Panc1 (cell line): ENCODE measurements around the gene SCAANT1.

Experiments
- POLR2AphosphoS5 ChIP-seq: IDR thresholded peaks from 2 replicates; pipeline ENCODE4 v1.6.1; 2012; ENCODE audit warnings: mild to moderate bottlenecking, low read depth, low read length, moderate library complexity
- SIN3A ChIP-seq: IDR thresholded peaks from 2 replicates; pipeline ENCODE4 v1.6.1; 2012; ENCODE audit warnings: low read depth, mild to moderate bottlenecking, low read length, moderate library complexity, borderline replicate concordance; ENCODE audit not compliant: insufficient read depth
- TCF7L2 ChIP-seq: IDR thresholded peaks from 2 replicates; pipeline ENCODE4 v1.6.1; 2011; ENCODE audit warnings: mild to moderate bottlenecking, low read depth, low read length, inconsistent platforms
- TF ChIP-seq, protein P1 (sequence below): fragments of 450-650 bp; IDR thresholded peaks from 2 replicates; pipeline ENCODE4 v1.5.1; 2017; ENCODE audit warnings: mild to moderate bottlenecking
- TF ChIP-seq, protein P2 (sequence below), 2 experiments: IDR thresholded peaks; 2 replicates each; pipeline ENCODE4 v1.6.1; 2011 to 2012; ENCODE audit warnings: low read depth in 2 of 2, control low read depth in 1 of 2, low read length in 1 of 2, mild to moderate bottlenecking in 1 of 2, moderate library complexity in 1 of 2; ENCODE audit not compliant: insufficient read depth in 1 of 2

DNA sequence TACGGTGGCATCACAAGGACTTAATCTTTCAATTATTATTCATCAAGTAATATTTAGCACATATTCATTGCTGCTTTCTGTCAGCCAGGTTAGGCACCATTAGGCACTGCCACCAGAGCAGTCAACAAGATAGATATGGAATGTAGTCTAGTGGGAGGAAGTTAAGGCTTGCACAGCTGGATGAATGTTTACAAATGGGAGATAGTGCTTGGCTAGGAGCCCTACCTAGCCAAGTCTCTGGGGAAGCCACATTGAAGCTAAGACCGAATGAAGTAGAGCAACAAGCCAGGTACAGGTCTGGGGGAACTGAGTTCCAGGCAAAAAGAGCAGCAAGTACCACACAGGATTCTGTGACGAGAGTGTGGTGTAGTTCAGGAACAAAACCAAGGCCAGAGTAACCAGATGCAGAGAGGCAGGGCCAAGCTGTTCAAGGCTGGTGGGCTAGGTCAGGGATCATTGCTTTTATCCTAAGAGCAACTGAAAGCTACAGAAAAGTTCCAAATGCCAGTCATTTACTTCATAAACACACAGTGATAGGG lies 33.4 kb upstream of the SCAANT1 start:
- TF ChIP-seq, protein P1, sequence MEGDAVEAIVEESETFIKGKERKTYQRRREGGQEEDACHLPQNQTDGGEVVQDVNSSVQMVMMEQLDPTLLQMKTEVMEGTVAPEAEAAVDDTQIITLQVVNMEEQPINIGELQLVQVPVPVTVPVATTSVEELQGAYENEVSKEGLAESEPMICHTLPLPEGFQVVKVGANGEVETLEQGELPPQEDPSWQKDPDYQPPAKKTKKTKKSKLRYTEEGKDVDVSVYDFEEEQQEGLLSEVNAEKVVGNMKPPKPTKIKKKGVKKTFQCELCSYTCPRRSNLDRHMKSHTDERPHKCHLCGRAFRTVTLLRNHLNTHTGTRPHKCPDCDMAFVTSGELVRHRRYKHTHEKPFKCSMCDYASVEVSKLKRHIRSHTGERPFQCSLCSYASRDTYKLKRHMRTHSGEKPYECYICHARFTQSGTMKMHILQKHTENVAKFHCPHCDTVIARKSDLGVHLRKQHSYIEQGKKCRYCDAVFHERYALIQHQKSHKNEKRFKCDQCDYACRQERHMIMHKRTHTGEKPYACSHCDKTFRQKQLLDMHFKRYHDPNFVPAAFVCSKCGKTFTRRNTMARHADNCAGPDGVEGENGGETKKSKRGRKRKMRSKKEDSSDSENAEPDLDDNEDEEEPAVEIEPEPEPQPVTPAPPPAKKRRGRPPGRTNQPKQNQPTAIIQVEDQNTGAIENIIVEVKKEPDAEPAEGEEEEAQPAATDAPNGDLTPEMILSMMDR, result no peak
- TF ChIP-seq POLR2AphosphoS5 (no peak), TCF7L2 (no peak), SIN3A (no peak)
- TF ChIP-seq, protein P2, sequence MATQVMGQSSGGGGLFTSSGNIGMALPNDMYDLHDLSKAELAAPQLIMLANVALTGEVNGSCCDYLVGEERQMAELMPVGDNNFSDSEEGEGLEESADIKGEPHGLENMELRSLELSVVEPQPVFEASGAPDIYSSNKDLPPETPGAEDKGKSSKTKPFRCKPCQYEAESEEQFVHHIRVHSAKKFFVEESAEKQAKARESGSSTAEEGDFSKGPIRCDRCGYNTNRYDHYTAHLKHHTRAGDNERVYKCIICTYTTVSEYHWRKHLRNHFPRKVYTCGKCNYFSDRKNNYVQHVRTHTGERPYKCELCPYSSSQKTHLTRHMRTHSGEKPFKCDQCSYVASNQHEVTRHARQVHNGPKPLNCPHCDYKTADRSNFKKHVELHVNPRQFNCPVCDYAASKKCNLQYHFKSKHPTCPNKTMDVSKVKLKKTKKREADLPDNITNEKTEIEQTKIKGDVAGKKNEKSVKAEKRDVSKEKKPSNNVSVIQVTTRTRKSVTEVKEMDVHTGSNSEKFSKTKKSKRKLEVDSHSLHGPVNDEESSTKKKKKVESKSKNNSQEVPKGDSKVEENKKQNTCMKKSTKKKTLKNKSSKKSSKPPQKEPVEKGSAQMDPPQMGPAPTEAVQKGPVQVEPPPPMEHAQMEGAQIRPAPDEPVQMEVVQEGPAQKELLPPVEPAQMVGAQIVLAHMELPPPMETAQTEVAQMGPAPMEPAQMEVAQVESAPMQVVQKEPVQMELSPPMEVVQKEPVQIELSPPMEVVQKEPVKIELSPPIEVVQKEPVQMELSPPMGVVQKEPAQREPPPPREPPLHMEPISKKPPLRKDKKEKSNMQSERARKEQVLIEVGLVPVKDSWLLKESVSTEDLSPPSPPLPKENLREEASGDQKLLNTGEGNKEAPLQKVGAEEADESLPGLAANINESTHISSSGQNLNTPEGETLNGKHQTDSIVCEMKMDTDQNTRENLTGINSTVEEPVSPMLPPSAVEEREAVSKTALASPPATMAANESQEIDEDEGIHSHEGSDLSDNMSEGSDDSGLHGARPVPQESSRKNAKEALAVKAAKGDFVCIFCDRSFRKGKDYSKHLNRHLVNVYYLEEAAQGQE (IDR thresholded peaks at IDR 0.05; ENCODE audit: insufficient read depth in 1 of 2, low read depth in 2 of 2, low read length in 1 of 2), result no peak
